GM19240 (cell line): ENCODE results near the gene UPK3BL2.
"Not testable (repeated sequence)": the region's sequence is repeated elsewhere in the genome, so short reads cannot be mapped to it uniquely, and the experiment has no call there.

Experiments
- DNase-seq: peaks from one replicate; pipeline ENCODE4 v3.0.0; 2011; ENCODE audit warnings: low spot score; ENCODE audit not compliant: insufficient read length

The UPK3BL2 gene, protein sequence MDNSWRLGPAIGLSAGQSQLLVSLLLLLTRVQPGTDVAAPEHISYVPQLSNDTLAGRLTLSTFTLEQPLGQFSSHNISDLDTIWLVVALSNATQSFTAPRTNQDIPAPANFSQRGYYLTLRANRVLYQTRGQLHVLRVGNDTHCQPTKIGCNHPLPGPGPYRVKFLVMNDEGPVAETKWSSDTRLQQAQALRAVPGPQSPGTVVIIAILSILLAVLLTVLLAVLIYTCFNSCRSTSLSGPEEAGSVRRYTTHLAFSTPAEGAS

GRCh38 chr7:102543596-102543995 is at the start of gene UPK3BL2:
Gene UPK3BL2 (minus strand): TSS chr7:102543696. CDS start chr7:102543636, 60 bp downstream.
- not testable (repeated sequence) for DNase-seq

GRCh38 chr7:102592477-102593019 is 49.1 kb upstream of the UPK3BL2 start:
- DNase-seq, result not testable (repeated sequence)

DNA sequence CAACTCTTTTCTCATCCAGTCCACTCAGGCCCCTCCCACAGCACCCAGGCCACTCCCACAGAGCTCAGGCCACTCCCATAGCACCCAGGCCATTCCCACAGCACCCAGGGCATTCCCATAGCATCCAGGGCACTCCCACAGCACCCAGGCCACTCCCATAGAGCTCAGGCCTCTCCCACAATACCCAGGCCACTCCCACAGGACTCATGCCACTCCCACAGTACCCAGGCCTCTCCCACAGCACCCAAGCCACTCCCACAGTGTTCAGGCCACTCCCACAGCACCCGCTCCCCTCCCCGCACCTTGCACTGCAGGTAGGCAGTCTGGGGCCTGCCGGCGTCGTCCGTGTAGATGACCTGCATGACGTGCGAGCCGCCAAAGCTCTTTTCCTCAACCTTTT is 46.4 kb upstream of the UPK3BL2 start:
- DNase-seq, result not testable (repeated sequence)

DNA sequence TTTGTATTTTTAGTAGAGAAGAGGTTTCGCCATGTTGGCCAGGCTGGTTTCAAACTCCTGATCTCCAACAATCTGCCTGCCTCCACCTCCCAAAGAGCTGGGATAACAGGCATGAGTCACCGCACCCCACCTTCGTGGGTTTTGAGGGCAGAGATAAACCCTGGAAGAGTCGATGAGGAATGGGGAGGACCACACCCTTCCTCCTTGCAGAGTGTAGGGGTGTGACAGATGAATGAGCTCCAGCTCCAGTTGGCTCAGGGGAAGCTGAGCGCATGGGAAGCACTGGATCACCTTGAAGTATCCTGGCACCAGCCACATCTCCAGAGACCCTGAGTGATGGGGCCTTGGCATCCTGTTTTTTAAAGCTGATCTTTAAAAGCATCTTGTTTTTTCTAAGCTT is 40.0 kb upstream of the UPK3BL2 start:
- DNase-seq, result not testable (repeated sequence)

DNA sequence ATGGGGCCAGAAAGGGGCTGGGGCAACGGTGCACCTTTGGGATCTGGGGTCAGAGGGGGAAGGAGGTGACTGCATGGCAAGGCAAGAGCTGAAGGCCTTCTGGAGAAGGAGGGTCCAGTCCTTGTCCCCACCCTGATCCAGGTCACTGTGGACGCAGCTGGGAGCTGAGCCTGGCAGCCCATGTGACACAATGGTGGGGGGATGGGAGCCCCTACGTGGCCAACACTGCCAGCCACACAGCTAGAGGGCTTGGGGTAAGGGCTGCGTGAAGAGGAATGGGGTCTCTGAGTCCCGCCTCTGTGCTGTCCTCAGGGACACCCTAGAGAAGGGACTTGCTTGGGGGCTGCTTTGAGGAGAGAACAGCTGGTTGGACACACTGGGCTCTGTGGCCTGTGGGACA is 38.2 kb upstream of the UPK3BL2 start:
- DNase-seq, result not testable (repeated sequence)

DNA sequence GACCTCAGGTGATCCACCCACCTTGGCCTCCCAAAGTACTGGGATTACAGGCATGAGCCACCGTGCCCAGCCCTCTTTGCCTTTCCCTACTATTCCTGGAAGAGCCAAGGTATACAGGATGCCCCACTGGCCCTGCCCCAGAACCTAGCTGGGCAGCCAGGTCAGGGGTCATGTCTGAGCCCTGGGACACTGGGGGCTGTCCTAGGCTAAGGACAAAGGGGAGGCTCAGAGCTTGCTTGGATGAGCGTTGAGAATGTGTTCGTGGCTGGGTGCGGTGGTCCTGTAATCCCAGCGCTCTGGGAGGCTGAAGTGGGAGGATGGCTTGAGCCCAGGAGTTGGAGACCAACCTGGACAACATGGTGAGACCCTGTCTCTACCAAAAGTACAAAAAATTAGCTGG is 35.0 kb upstream of the UPK3BL2 start:
- not testable (repeated sequence) for DNase-seq

DNA sequence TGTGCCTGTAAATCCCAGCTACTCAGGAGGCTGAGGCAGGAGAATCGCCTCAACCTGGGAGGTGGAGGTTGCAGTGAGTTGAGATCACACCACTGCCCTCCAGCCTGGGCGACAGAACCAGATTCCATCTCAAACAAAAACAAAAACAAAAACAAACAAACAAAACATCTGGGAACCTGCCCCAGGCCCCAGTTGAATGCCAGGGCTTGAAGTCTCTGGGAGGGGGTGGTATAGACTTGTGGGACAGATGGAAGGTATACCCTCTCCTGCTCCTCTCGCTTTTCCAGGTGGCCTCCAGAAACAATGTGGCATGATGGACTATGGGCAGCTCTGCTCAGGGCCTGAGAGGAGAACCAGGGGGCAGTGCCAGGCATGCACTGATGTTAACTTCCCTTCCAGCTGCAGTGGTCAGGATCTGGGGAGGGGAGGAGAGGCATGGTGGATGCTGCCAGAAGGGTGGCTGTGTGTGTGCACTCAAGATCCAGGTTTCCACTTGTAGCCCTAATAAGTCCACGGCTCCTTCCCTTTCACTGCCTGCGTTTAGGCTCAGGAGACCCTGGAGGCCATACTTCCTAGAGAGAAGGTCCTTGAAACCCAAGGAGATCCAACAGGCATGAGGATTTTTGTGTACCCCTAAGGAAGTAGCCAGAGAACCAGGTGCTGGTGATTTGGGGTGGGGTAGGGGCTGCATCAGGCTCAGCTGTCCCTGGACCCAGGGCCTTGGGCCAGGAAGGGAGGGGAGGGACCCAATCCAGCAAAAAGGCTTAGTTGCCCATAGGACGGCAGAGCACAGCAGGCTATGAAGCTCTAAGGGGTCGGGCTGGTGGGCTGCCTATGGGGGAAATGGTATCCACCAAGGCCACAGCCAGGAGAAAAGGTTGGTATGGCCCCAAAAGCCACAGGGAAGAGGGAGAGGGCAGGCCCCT is 34.1 kb upstream of the UPK3BL2 start:
- DNase-seq, result not testable (repeated sequence)

- DNase-seq, result not testable (repeated sequence)
These were observed 32.9 kb upstream of the UPK3BL2 start for GRCh38 chr7:102576363-102576762.

DNA sequence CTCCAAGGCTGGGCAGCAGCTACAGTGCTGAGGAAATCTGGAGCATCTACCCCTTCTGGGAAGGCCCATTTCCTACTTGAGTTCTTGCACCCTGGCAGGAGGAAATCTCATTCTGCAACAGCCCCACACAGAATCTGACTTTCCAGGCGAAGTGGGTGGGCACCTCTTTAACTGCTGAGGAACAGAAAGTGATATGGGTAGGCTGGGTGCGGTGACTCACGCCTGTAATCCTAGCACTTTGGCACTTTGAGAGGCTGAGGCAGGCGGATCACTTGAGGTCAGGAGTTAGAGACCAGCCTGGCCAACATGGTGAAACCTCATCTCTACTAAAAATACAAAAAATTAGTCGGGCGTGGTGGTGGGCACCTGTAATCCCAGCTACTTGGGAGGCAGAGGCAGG is 31.1 kb upstream of the UPK3BL2 start:
- DNase-seq, result not testable (repeated sequence)

DNA sequence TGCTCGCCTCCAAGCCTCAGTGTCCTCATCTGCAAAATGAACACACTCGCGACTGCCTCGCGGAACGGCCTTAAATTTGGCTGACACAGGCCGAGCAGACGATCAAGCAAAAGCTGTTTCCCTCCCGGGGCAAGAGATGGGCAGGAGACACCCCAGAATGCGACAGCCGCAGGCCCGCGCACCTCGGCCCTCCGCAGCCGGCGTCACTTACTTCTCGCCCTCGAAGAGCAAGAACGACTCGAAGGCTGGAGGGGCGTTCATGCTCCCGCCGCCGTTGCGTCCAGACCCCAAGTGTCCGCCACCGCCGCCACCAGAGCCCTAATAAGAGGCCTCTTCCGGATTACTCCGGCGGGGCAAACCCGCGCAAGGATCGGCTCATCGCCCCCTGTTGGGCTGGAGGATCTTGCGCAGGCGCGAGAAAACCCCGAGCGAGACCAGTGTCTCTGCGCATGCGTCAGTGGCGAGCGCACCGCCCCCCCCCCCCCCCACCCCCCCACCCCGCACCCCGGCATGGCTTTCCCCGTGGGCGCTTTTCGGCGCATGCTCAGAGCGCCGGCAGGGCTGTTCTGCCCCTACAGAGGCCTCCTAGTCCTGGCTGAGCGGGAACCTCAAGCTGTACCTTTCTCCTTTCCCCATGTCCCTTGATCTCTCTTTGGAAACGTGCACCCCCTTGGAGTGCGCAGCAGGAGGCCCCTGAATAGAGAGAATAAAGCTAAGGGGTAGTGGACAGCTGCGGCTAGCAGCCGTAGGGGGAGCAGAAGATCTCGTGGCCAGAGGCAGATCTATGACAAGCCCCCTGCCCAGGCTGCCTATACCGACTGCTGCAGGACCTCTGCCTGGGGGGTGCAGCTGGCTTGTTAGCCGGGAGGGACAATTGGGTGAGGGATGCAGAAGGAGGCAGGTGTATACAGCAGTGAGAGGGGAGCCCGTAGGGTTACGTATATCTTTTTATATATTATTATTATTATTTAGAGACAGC is 29.1 kb upstream of the UPK3BL2 start, which contains the start of gene POLR2J3:
Gene POLR2J3 (minus strand): TSS at position 323 of the 979 bp plus-strand sequence. CDS start 62 bp downstream, at position 261.
- not testable (repeated sequence) for DNase-seq

GRCh38 chr7:102568620-102569019 is 25.1 kb upstream of the UPK3BL2 start:
- DNase-seq, result not testable (repeated sequence)

GRCh38 chr7:102550808-102551422 is 7.4 kb upstream of the UPK3BL2 start, which contains the start of gene SPDYE2:
Gene SPDYE2 (plus strand): TSS chr7:102551226. CDS start chr7:102553256, 2,030 bp downstream.
- DNase-seq, result not testable (repeated sequence)

DNA sequence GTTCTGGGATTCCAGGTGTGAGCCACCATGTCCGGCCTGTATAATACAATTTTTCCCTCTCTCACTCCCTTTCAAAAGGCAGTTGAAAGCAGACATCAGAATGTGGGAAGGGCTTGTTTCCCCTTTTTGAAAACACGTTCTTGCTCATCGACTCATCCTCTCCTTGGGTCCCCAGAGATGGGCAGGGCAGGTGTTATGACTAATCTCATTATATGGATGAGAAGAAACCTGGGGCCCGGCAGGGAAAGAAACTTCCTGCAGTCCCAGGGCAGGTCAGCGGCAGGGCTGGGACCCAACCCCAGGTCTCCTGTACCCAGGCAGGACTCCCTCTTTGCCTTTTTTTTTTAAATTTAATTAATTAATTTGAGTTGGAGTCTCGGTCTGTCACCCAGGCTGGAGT is 2.9 kb upstream of the UPK3BL2 start:
- DNase-seq, result not testable (repeated sequence)

DNA sequence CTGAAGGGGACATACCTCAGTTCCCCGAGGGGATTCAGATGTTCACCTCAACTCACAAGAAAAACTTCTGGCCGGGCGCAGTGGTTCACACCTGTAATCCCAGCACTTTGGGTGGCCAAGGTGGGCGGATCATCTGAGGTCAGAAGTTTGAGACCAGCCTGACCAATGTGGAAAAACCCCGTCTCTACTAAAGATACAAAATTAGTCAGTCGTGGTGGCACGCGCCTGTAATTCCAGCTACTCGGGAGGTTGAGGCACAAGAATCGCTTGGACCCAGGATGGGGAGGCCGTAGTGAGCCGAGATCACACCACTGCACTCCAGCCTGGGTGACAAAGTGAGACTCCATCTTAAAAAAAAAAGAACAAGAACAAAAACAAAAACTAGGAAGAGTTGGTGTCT is 1.8 kb upstream of the UPK3BL2 start:
- DNase-seq, result not testable (repeated sequence)

- not testable (repeated sequence) for DNase-seq
These were observed 876 bp upstream of the UPK3BL2 start for GRCh38 chr7:102544372-102544771.

GRCh38 chr7:102542771-102543170 is 725 bp downstream of the UPK3BL2 start:
- DNase-seq, result not testable (repeated sequence)

DNA sequence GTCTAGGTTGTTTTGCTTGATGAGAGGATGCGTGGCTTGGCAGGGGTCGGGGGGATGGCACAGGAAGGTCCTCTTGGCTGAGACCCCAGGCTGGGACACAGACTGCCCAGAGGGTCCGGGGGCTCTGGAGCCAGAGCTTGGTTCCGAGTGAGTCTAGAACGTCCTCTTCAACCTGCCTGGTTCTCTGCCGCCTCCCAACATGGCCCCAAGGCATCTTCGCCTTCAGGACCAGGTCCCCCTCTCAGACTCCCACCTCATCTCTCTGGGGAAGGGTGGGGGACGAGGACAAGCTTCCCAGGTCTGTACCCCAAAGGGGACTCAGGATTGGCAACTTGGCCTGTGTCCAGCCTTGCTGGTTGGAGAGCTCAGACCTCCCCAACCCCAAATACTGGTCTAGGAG is 1.4 kb downstream of the UPK3BL2 start:
- DNase-seq, result not testable (repeated sequence)

DNA sequence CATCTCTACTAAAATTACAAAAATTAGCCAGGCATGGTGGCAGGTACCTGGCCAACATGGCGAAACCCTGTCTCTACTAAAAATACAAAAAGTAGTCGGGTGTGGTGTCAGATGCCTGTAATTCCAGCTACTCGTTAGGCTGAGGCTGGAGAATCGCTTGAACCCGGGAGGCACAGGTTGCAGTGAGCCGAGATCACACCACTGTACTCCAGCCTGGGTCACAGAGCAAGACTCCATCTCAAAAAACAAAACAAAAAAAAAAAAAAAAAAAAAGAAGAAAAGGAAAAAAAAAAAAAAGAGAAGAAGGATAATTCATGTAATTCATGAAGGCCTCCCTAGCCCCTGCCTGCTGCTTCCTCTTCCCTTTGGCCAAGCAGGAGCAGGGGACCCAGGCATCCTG is 2.9 kb downstream of the UPK3BL2 start:
- not testable (repeated sequence) for DNase-seq

DNA sequence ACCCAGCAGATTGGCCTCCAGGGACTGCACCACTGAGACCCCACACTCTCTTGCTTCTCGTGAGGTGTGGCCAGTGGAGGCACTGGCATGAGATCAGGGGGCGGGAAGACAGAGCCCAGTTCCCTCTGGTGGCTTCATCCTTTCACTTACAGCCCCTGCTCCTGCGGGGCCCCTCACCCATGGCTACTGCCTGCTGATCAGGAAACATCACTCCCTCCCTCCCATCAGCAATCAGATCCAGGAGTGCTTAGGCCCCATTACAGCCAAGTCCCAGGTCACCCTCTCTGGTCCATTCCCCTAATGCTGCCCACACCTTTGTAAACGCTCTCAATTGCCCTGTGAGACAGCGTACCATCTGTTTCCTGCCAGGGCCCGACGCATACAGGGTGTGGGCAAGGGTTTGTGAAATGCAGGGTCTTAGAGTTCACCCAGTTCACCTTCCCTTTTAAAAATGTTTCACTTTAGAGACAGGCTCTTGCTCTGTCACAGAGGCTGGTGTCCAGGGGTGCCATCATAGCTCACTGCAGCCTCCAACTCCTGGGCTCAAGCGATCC is 8.4 kb downstream of the UPK3BL2 start:
- not testable (repeated sequence) for DNase-seq

DNA sequence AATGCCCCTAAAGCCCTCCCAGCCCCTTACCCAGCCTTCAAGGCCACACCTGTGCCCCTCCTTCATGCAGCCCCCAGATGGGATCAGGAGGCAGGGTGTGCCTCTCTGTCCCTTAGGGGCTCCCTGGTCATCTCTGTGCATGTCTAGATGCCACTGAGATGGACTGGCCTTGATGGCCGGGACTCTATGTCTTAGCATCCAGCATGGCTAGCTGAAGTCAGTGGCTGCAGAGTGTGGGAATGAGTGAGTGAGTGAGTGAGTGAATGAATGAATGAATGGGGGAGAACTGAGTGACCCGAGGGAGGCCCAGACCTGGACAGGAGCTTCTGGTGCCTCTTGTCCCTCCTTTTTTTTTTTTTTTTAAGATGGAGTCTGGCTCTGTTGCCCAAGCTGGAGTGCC is 11.4 kb downstream of the UPK3BL2 start:
- DNase-seq, result not testable (repeated sequence)
